Loucy (cell line): ENCODE measurements around the gene ATOH7.
A peak's percentile ranks its signal among the peaks of the same experiment; 100 is the strongest.
"Not testable (repeated sequence)": the region's sequence is repeated elsewhere in the genome, so short reads cannot be mapped to it uniquely, and the experiment has no call there.

ENCODE experiments used
- H2AFZ ChIP-seq: fragments of 200-600 bp; sonication (generic); 2 replicates; pipeline ENCODE4 v1.6.0; 2016; ENCODE audit warnings: antibody characterized with exemption, mild to moderate bottlenecking, low read length, moderate library complexity
- H3F3A ChIP-seq: fragments of 200-600 bp; 2 replicates; pipeline ENCODE4 v1.6.0; 2016; ENCODE audit warnings: antibody characterized with exemption, low read depth, mild to moderate bottlenecking
- H3K27me3 ChIP-seq: fragments of 200-600 bp; sonication (generic); 2 replicates; pipeline ENCODE4 v1.6.1; 2014; ENCODE audit warnings: low read length, mild to moderate bottlenecking; ENCODE audit not compliant: insufficient read depth, poor library complexity, severe bottlenecking
- H3K36me3 ChIP-seq: fragments of 200-600 bp; sonication (generic); 2 replicates; pipeline ENCODE4 v1.6.1; 2016; ENCODE audit warnings: low read length; ENCODE audit not compliant: insufficient read depth
- H3K4me1 ChIP-seq: fragments of 200-600 bp; sonication (generic); 2 replicates; pipeline ENCODE4 v1.5.1; 2014; ENCODE audit warnings: low read length, mild to moderate bottlenecking; ENCODE audit not compliant: insufficient read depth, poor library complexity, severe bottlenecking
- H3K4me2 ChIP-seq: fragments of 200-600 bp; sonication (generic); 2 replicates; pipeline ENCODE4 v1.6.0; 2014; ENCODE audit warnings: antibody characterized with exemption, low read length, low read depth, mild to moderate bottlenecking; ENCODE audit not compliant: poor library complexity, severe bottlenecking
- H3K4me3 ChIP-seq: fragments of 200-600 bp; sonication (generic); 2 replicates; pipeline ENCODE4 v1.5.1; 2014; ENCODE audit warnings: low read length, mild to moderate bottlenecking, mixed read lengths; ENCODE audit not compliant: poor library complexity, severe bottlenecking
- H3K79me2 ChIP-seq: fragments of 200-600 bp; sonication (generic); 2 replicates; pipeline ENCODE4 v1.6.1; 2014; ENCODE audit warnings: low read length; ENCODE audit not compliant: insufficient read depth
- H3K9ac ChIP-seq: fragments of 200-600 bp; sonication (generic); 2 replicates; pipeline ENCODE4 v1.6.0; 2014; ENCODE audit warnings: mild to moderate bottlenecking, low read depth, low read length, moderate library complexity; ENCODE audit not compliant: poor library complexity, severe bottlenecking
- H3K9me2 ChIP-seq: fragments of 200-600 bp; sonication (generic); replicated peaks from 2 replicates; pipeline ENCODE4 v1.6.1; 2016; ENCODE audit warnings: low read depth, low read length, mixed read lengths
- H3K9me3 ChIP-seq: fragments of 200-600 bp; sonication (generic); 2 replicates; pipeline ENCODE4 v1.6.1; 2014; ENCODE audit warnings: mild to moderate bottlenecking, antibody characterized with exemption, low read length, low read depth; ENCODE audit not compliant: insufficient read depth
- H4K20me1 ChIP-seq: fragments of 200-600 bp; sonication (generic); 2 replicates; pipeline ENCODE4 v1.6.0; 2014; ENCODE audit warnings: antibody characterized with exemption, low read length, mild to moderate bottlenecking; ENCODE audit not compliant: insufficient read depth, poor library complexity, severe bottlenecking
- CTCF ChIP-seq: fragments of 200-600 bp; sonication (generic); conservative IDR thresholded peaks from 2 replicates; pipeline ENCODE4 v1.5.1; 2014; ENCODE audit warnings: mild to moderate bottlenecking, antibody characterized with exemption, low read length
- EZH2phosphoT487 ChIP-seq: fragments of 200-600 bp; IDR thresholded peaks from 2 replicates; pipeline ENCODE4 v1.6.1; 2018; ENCODE audit warnings: antibody characterized with exemption, mild to moderate bottlenecking, moderate library complexity, borderline replicate concordance

The ATOH7 gene

DNA sequence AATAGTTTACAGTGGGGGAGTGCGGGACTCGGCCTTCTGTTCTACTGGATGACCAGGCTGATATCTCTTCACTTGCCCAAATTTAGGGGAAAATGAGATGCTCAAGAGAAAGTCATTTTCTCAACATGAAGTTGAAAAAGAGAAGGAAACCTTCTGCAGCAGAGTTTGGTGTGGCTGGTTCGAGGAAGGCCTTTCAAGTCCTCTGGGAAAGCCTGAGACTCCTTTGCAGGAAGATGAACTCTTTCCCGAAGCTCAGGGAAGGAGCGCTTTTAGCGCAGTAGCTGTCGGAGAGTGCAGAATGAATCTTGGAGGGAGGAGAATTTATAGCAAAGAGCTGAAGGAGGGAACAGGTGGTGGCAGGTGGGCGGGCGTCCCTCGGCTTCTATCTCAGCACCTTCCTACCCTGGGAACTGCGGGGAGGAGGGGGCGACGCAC, at the start of gene ATOH7:
ATOH7 (minus strand) TSS at position 297 of the 435 bp plus-strand sequence. CDS start 436 bp downstream, outside the sequence.
- no peaks in the 10 kb centered on the region for H3K9me3 ChIP-seq
- H2AFZ ChIP-seq: peak within 1 kb of the TSS; percentile 99
- no peaks in the 10 kb centered on the region for H3F3A ChIP-seq
- peak within 1 kb of the TSS; percentile 69 for H3K9ac ChIP-seq
- no peaks in the 10 kb centered on the region for H3K79me2 ChIP-seq
- no peak for TF ChIP-seq CTCF
- peaks cover 10% of the 10 kb centered on the region for H3K4me1 ChIP-seq
- H4K20me1 ChIP-seq: no peaks in the 10 kb centered on the region
- H3K36me3 ChIP-seq: no peaks in the 10 kb centered on the region
- no peaks in the 10 kb centered on the region for H3K27me3 ChIP-seq
- H3K4me3 ChIP-seq: peak within 1 kb of the TSS; percentile 71
- peak within 1 kb of the TSS; percentile 87 for H3K4me2 ChIP-seq
- no peaks in the 10 kb centered on the region for H3K9me2 ChIP-seq

GRCh38 chr10:68280758-68281157, 48.8 kb upstream of the ATOH7 start:
- Histone ChIP-seq H3K9me2 (no peaks in the 10 kb centered on the region), H2AFZ (no peak overlapping the region)

DNA sequence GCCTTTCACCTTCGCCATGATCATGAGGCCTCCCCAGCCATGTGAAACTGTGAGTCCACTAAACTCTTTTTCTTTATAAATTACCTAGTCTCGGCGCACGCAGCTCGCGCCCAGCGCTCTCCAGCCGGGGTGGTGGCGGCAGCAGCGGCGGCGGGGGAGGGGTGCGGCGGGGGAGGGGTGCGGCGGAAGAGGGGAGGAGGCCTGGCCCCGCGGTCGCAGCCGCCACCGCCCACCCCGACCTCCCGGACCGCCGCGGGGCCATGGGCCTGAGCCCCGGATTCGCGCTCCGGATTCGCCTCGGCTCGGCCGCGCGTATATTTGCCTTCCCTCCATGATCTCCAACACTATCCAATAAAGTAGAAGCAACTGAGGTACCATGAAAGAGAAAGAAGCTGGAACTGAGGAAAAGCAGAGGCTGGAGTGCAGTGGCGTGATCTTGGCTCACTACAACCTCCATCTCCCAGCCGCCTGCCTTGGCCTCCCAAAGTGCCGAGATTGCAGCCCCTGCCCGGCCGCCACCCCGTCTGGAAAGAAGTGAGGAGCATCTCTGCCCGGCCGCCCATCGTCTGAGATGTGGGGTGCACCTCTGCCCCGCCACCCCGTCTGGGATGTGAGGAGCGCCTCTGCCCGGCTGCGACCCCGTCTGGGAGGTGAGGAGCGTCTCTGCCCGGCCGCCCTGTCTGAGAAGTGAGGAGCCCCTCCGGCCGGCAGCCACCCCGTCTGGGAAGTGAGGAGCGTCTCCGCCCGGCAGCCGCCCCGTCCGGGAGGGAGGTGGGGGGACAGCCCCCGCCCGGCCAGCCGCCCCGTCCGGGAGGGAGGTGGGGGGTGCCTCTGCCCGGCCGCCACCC, 47.2 kb upstream of the ATOH7 start:
- H3K9ac ChIP-seq, H3F3A ChIP-seq, H3K4me3 ChIP-seq, H3K9me3 ChIP-seq, H4K20me1 ChIP-seq, H3K4me2 ChIP-seq, H2AFZ ChIP-seq, H3K4me1 ChIP-seq, H3K79me2 ChIP-seq, H3K27me3 ChIP-seq, H3K36me3 ChIP-seq, H3K9me2 ChIP-seq: not testable (repeated sequence)

More at GRCh38 chr10:68280758-68281157, 48.8 kb upstream of the ATOH7 start:
- no peak overlapping the region for H3K4me3 ChIP-seq
- no peaks in the 10 kb centered on the region for H3K79me2 ChIP-seq
- no peak overlapping the region for H3K9ac ChIP-seq
- TF ChIP-seq EZH2phosphoT487 (no peak), CTCF (no peak)
- H3K9me3 ChIP-seq: no peaks in the 10 kb centered on the region
- H3F3A ChIP-seq: no peaks in the 10 kb centered on the region
- no peaks in the 10 kb centered on the region for H3K27me3 ChIP-seq
- no peaks in the 10 kb centered on the region for H3K4me1 ChIP-seq
- no peaks in the 10 kb centered on the region for H4K20me1 ChIP-seq
- no peak overlapping the region for H3K4me2 ChIP-seq
- no peaks in the 10 kb centered on the region for H3K36me3 ChIP-seq

- H3K4me2 ChIP-seq, H3K36me3 ChIP-seq, H3K79me2 ChIP-seq: not testable (repeated sequence)
Observed at GRCh38 chr10:68277814-68278213, 45.9 kb upstream of the ATOH7 start.

More at GRCh38 chr10:68277814-68278213, 45.9 kb upstream of the ATOH7 start:
- not testable (repeated sequence) for H3K9me3 ChIP-seq, H4K20me1 ChIP-seq, H3K9me2 ChIP-seq, H3K4me3 ChIP-seq, H2AFZ ChIP-seq, H3K9ac ChIP-seq, H3K4me1 ChIP-seq, H3K27me3 ChIP-seq, H3F3A ChIP-seq
